KMS-11 (cell line): ENCODE data around the gene THOC5.
A peak's percentile ranks its signal among the peaks of the same experiment; 100 is the strongest.

Source experiments
- H2AFZ ChIP-seq: fragments of 200-600 bp; sonication (generic); 2 replicates; pipeline ENCODE4 v1.6.1; 2016; ENCODE audit warnings: antibody characterized with exemption, mixed run types, low read depth
- H3K27ac ChIP-seq: fragments of 200-600 bp; sonication (generic); 2 replicates; pipeline ENCODE4 v1.6.1; 2016; ENCODE audit warnings: mild to moderate bottlenecking, mixed run types
- H3K27me3 ChIP-seq: fragments of 200-600 bp; sonication (generic); 2 replicates; pipeline ENCODE4 v1.6.1; 2017; ENCODE audit warnings: mild to moderate bottlenecking, low read depth, mixed run types, moderate library complexity; ENCODE audit not compliant: insufficient read depth
- H3K36me3 ChIP-seq: fragments of 200-600 bp; sonication (generic); 2 replicates; pipeline ENCODE4 v1.6.1; 2017; ENCODE audit warnings: mild to moderate bottlenecking, mixed run types; ENCODE audit not compliant: insufficient read depth
- H3K4me1 ChIP-seq: fragments of 200-600 bp; sonication (generic); 2 replicates; pipeline ENCODE4 v1.6.1; 2016; ENCODE audit warnings: mild to moderate bottlenecking, low read depth, mixed run types; ENCODE audit not compliant: poor library complexity, severe bottlenecking
- H3K4me2 ChIP-seq: fragments of 200-600 bp; sonication (generic); 2 replicates; pipeline ENCODE4 v1.7.0; 2016; ENCODE audit warnings: mild to moderate bottlenecking, mixed run types
- H3K4me3 ChIP-seq: fragments of 200-600 bp; sonication (generic); IDR thresholded peaks from 2 replicates; pipeline ENCODE4 v1.6.1; 2017; ENCODE audit warnings: low read depth, low read length, mixed read lengths; ENCODE audit not compliant: insufficient read depth
- H3K79me2 ChIP-seq: fragments of 200-600 bp; sonication (generic); 2 replicates; pipeline ENCODE4 v1.6.1; 2016; ENCODE audit warnings: low read depth, mixed run types; ENCODE audit not compliant: insufficient read depth
- H3K9ac ChIP-seq: fragments of 200-600 bp; sonication (generic); 2 replicates; pipeline ENCODE4 v1.6.1; 2016; ENCODE audit warnings: mild to moderate bottlenecking, mixed run types
- H4K20me1 ChIP-seq: fragments of 200-600 bp; sonication (generic); 2 replicates; pipeline ENCODE4 v1.6.1; 2016; ENCODE audit warnings: mild to moderate bottlenecking, mixed run types; ENCODE audit not compliant: insufficient read depth
- TF ChIP-seq, protein P1 (sequence below): fragments of 200-600 bp; sonication (generic); conservative IDR thresholded peaks from 2 replicates; pipeline ENCODE4 v1.6.1; 2017; ENCODE audit warnings: low read depth, mild to moderate bottlenecking, antibody characterized with exemption, low read length, moderate library complexity, mixed read lengths

Gene THOC5

GRCh38 chr22:29528144-29528543, 25.4 kb downstream of the THOC5 start:
- Histone ChIP-seq H3K36me3 (peaks cover 11% of the 10 kb centered on the region; the same call in 1 of the 2 replicates), H3K9ac (no peak overlapping the region), H3K27ac (no peak overlapping the region), H3K4me2 (no peak overlapping the region), H3K4me3 (no peak overlapping the region), H3K4me1 (no peaks in the 10 kb centered on the region), H2AFZ (no peak overlapping the region), H4K20me1 (no peaks in the 10 kb centered on the region), H3K79me2 (no peaks in the 10 kb centered on the region), H3K27me3 (no peaks in the 10 kb centered on the region)
- TF ChIP-seq, protein P1, sequence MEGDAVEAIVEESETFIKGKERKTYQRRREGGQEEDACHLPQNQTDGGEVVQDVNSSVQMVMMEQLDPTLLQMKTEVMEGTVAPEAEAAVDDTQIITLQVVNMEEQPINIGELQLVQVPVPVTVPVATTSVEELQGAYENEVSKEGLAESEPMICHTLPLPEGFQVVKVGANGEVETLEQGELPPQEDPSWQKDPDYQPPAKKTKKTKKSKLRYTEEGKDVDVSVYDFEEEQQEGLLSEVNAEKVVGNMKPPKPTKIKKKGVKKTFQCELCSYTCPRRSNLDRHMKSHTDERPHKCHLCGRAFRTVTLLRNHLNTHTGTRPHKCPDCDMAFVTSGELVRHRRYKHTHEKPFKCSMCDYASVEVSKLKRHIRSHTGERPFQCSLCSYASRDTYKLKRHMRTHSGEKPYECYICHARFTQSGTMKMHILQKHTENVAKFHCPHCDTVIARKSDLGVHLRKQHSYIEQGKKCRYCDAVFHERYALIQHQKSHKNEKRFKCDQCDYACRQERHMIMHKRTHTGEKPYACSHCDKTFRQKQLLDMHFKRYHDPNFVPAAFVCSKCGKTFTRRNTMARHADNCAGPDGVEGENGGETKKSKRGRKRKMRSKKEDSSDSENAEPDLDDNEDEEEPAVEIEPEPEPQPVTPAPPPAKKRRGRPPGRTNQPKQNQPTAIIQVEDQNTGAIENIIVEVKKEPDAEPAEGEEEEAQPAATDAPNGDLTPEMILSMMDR, result no peak

- Histone ChIP-seq H3K79me2 (no peaks in the 10 kb centered on the region), H3K4me2 (no peak overlapping the region), H3K4me1 (no peaks in the 10 kb centered on the region), H3K4me3 (no peak overlapping the region), H4K20me1 (no peaks in the 10 kb centered on the region), H3K9ac (no peak overlapping the region), H3K27me3 (no peaks in the 10 kb centered on the region), H2AFZ (no peak overlapping the region), H3K36me3 (peaks cover 10% of the 10 kb centered on the region; the same call in 1 of the 2 replicates), H3K27ac (no peak overlapping the region)
- TF ChIP-seq, protein P1, result peak; percentile 44; the same call in 1 of the 2 replicates
Observed at GRCh38 chr22:29524442-29525191, 28.9 kb downstream of the THOC5 start.

DNA sequence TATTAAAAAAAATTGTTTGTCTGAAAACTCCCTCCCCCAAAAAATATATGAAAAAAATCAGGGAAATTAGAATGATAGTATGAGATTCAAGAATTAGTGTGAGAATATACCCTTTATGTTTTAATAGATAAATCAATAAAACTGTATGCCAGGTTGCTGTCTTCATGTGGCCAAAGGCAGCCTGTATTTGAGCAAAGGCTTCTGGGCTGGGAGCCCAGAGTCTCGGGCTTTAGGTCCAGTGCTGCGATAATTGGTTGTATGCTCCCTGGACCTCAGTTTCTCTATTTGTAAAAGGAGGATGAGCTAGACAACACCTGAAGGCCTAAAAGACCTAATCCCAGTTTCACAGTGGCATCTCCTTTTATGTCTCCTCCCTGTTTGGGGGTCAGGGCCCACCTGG, 29.8 kb downstream of the THOC5 start:
- Histone ChIP-seq H3K27ac (no peak overlapping the region), H3K79me2 (no peaks in the 10 kb centered on the region), H3K36me3 (peaks cover 10% of the 10 kb centered on the region; the same call in 1 of the 2 replicates), H3K27me3 (no peaks in the 10 kb centered on the region), H4K20me1 (no peaks in the 10 kb centered on the region), H2AFZ (no peak overlapping the region), H3K4me3 (no peak overlapping the region), H3K4me2 (no peak overlapping the region), H3K9ac (no peak overlapping the region), H3K4me1 (no peaks in the 10 kb centered on the region)
- TF ChIP-seq, protein P1, result no peak

- H3K27me3 ChIP-seq, result no peaks in the 10 kb centered on the region
- H3K4me2 ChIP-seq, result no peak overlapping the region
- H3K79me2 ChIP-seq, result no peaks in the 10 kb centered on the region
- no peaks in the 10 kb centered on the region for H4K20me1 ChIP-seq
- H3K9ac ChIP-seq, result no peak overlapping the region
- peaks cover 10% of the 10 kb centered on the region; the same call in 1 of the 2 replicates for H3K36me3 ChIP-seq
- no peak overlapping the region for H3K27ac ChIP-seq
- H2AFZ ChIP-seq, result no peak overlapping the region
- no peaks in the 10 kb centered on the region for H3K4me1 ChIP-seq
- TF ChIP-seq, protein P1, result no peak
- H3K4me3 ChIP-seq, result no peak overlapping the region
Observed at GRCh38 chr22:29521526-29521925, 32.0 kb downstream of the THOC5 start.
